Activated naive CD8-positive, alpha-beta T cell treated with anti-CD3 and anti-CD28 coated beads, Interleukin-2, amount 50 U/mL, for 24 hours (primary cell): ENCODE measurements around the gene PSENEN.

ENCODE experiments used
- ATAC-seq: fragments of 150-1000 bp; cut with Tn5 transposase; one replicate; pipeline ENCODE4 v1.10.0; 2021
- DNase-seq: peaks from one replicate; pipeline ENCODE4 v3.0.0; 2021
- H3K27ac Mint-ChIP-seq: one replicate; pipeline ENCODE4 v1.8.0; 2021; ENCODE audit warnings: mild to moderate bottlenecking, mixed read lengths
- H3K27me3 Mint-ChIP-seq: one replicate; pipeline ENCODE4 v1.8.0; 2021; ENCODE audit warnings: mixed read lengths
- H3K36me3 Mint-ChIP-seq: one replicate; pipeline ENCODE4 v1.8.0; 2021; ENCODE audit warnings: low read depth, mixed read lengths
- H3K4me1 Mint-ChIP-seq: one replicate; pipeline ENCODE4 v1.8.0; 2021; ENCODE audit warnings: mixed read lengths
- H3K4me3 Mint-ChIP-seq: one replicate; pipeline ENCODE4 v1.8.0; 2021; ENCODE audit warnings: mild to moderate bottlenecking, moderate library complexity, mixed read lengths
- H3K9me3 Mint-ChIP-seq: one replicate; pipeline ENCODE4 v1.8.0; 2021; ENCODE audit warnings: mixed read lengths

PSENEN gene, protein sequence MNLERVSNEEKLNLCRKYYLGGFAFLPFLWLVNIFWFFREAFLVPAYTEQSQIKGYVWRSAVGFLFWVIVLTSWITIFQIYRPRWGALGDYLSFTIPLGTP

DNA sequence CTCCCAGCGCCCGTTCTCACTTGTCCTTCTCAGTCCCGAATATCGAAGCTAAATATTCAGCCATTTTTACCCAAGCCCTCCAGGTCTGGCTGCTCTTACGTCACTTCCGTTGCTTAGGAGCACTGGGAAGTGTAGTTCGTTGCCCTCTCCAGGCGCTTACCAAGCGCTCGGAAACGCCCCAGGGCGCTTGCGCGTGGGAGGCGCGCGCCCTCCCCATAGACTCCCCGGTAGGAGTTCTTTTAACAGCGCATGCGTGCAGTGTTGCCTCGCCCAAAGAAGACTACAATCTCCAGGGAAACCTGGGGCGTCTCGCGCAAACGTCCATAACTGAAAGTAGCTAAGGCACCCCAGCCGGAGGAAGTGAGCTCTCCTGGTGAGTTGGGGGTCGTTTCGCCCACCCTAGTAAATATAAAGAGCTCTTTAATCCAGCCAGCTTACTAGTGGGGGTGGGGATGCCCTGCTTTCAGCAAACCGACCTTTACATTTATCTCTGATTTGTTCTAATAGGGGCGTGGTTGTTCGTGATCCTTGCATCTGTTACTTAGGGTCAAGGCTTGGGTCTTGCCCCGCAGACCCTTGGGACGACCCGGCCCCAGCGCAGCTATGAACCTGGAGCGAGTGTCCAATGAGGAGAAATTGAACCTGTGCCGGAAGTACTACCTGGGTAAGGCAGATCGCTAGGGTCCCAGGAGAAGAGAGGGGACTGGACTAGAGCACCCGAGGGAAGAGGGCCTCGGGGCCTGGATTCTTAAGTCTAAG is at the start of gene PSENEN, which contains the start of gene U2AF1L4:
PSENEN (plus strand) TSS at position 324 of the 759 bp plus-strand sequence; CDS start at position 604, 280 bp downstream.
U2AF1L4 (minus strand) TSS at position 91 of the 759 bp plus-strand sequence; CDS start at position 64, 27 bp downstream.
- DNase-seq (peak; percentile 94), ATAC-seq (peak; percentile 58)
- H3K9me3 Mint-ChIP-seq: no peaks in the 10 kb centered on the region
- H3K4me3 Mint-ChIP-seq: peak within 1 kb of the TSS; percentile 97
- H3K4me1 Mint-ChIP-seq: peaks cover 63% of the 10 kb centered on the region
- peak within 1 kb of the TSS; percentile 99 for H3K27ac Mint-ChIP-seq
- H3K27me3 Mint-ChIP-seq: no peaks in the 10 kb centered on the region
- H3K36me3 Mint-ChIP-seq: peaks cover 24% of the 10 kb centered on the region

DNA sequence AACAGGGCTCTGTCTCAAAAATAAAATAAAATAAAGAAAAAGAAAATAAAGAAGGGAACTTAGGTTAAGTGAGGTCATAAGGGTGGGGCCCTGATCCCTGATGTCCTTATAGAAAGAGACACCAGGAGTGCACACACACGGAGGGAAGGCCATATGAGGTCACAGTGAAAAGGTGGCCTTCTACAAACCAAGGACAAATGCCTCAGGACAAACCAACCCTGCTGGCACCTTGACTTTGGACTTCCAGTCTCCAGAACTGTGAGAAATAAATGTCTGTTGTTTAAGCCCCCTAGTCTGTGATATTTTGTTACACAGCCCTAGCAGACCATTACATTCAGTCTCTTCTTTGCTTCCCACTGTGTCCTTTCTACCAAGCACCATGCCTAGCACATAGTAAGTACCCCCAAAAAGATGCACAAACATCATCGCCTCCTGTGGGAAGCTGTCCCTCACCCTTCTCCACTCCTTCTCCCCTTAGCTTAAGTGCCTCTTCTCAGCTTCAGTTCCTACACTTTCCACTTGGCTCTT is 49.5 kb upstream of the PSENEN start:
- no peak for ATAC-seq
- no peak for DNase-seq
- no peaks in the 10 kb centered on the region for H3K27me3 Mint-ChIP-seq
- H3K36me3 Mint-ChIP-seq: no peaks in the 10 kb centered on the region
- peaks cover 32% of the 10 kb centered on the region for H3K4me1 Mint-ChIP-seq
- H3K27ac Mint-ChIP-seq: peak overlapping the region; percentile 67
- no peaks in the 10 kb centered on the region for H3K9me3 Mint-ChIP-seq
- H3K4me3 Mint-ChIP-seq: no peak overlapping the region

DNA sequence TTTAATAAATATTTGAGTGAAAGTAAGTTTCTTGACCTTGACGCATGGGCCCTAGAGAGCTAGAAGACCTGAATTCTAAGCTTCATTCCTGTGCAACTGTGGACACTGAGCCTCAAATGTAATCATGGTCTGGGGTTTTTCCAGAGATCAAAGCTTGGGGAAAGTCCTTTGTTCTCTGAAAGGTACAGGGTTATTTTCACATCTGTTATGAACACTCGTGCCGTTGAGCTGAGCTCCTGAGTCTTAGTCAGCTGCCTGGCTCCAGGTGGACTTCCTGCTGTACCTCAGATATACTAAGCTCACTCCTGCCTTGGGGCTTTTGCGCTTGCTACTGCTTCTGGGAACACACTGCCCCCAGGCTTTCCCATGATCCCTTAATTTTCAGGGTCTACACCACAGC is 48.6 kb upstream of the PSENEN start:
- ATAC-seq: peak; percentile 48

GRCh38 chr19:35702223-35703012 is 43.0 kb upstream of the PSENEN start:
- peaks cover 22% of the 10 kb centered on the region for H3K4me1 Mint-ChIP-seq
- H3K27ac Mint-ChIP-seq: peak overlapping the region; percentile 94
- peak overlapping the region; percentile 89 for H3K4me3 Mint-ChIP-seq
- no peaks in the 10 kb centered on the region for H3K9me3 Mint-ChIP-seq
- ATAC-seq (peak; percentile 100), DNase-seq (peak; percentile 90)
- H3K36me3 Mint-ChIP-seq: peaks cover 2% of the 10 kb centered on the region
- H3K27me3 Mint-ChIP-seq: peaks cover 2% of the 10 kb centered on the region

More for the DNA sequence above, 48.6 kb upstream of the PSENEN start:
- no peak overlapping the region for H3K4me3 Mint-ChIP-seq
- H3K27ac Mint-ChIP-seq: no peak overlapping the region
- H3K4me1 Mint-ChIP-seq: peaks cover 33% of the 10 kb centered on the region
- no peaks in the 10 kb centered on the region for H3K9me3 Mint-ChIP-seq
- DNase-seq: no peak
- no peaks in the 10 kb centered on the region for H3K36me3 Mint-ChIP-seq
- no peaks in the 10 kb centered on the region for H3K27me3 Mint-ChIP-seq

DNA sequence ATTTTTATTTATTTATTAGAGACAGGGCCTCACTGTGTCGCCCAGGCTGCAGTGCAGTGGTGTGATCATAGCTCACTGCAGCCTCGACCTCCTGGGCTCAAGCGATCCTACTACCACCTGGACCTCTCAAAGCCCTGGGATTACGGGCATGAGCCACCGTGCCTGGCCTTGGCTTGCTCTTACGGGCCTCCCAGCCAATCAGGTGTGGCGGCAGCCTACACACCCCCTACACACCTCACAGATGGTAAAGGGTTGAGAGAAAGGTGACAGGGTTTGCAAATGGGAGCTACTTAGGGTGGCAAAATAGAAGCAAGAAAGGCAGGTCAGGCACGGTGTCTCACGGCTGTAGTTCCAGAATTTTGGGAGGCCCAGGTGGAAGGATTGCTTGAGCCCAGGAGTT is 42.1 kb upstream of the PSENEN start:
- Mint-ChIP-seq H3K4me1 (peaks cover 19% of the 10 kb centered on the region), H3K9me3 (no peaks in the 10 kb centered on the region), H3K36me3 (peaks cover 2% of the 10 kb centered on the region), H3K4me3 (no peak overlapping the region), H3K27ac (no peak overlapping the region), H3K27me3 (peaks cover 2% of the 10 kb centered on the region)
- DNase-seq (no peak), ATAC-seq (no peak)

GRCh38 chr19:35704218-35704617 is 41.2 kb upstream of the PSENEN start, which contains the start of gene ZBTB32:
Gene ZBTB32, plus strand, starts transcription at chr19:35704558. Its CDS starts 10,069 bp downstream, at chr19:35714627.
- Mint-ChIP-seq H3K27ac (no peak within 1 kb of the TSS), H3K4me1 (peaks cover 25% of the 10 kb centered on the region), H3K4me3 (no peak within 1 kb of the TSS), H3K36me3 (peaks cover 2% of the 10 kb centered on the region), H3K27me3 (peaks cover 2% of the 10 kb centered on the region), H3K9me3 (no peaks in the 10 kb centered on the region)
- no peak for ATAC-seq
- peak; percentile 41 for DNase-seq

DNA sequence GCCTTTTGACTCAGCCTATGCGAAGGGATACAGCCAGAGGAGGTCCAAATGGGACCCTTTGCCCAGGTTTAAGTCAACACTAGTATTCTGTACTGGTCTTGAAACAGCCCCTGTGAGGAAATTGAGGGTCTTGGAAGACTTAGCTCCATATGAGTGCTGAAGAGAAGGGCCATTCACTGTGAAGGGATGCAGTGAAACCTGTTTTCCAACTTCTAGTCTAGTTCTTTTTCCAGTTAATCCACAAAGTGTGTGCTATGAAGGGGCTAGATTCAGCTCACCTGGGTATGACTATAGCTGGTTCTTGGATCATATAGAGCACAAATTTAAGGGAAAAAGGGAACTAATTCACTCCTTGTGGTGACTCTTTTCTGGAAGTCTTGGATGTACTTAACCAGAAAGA is 37.1 kb upstream of the PSENEN start:
- peaks cover 44% of the 10 kb centered on the region for H3K4me1 Mint-ChIP-seq
- H3K36me3 Mint-ChIP-seq: peaks cover 4% of the 10 kb centered on the region
- DNase-seq: no peak
- H3K27me3 Mint-ChIP-seq: no peaks in the 10 kb centered on the region
- peaks cover 4% of the 10 kb centered on the region for H3K9me3 Mint-ChIP-seq
- no peak overlapping the region for H3K4me3 Mint-ChIP-seq
- H3K27ac Mint-ChIP-seq: peak overlapping the region; percentile 27
- no peak for ATAC-seq

DNA sequence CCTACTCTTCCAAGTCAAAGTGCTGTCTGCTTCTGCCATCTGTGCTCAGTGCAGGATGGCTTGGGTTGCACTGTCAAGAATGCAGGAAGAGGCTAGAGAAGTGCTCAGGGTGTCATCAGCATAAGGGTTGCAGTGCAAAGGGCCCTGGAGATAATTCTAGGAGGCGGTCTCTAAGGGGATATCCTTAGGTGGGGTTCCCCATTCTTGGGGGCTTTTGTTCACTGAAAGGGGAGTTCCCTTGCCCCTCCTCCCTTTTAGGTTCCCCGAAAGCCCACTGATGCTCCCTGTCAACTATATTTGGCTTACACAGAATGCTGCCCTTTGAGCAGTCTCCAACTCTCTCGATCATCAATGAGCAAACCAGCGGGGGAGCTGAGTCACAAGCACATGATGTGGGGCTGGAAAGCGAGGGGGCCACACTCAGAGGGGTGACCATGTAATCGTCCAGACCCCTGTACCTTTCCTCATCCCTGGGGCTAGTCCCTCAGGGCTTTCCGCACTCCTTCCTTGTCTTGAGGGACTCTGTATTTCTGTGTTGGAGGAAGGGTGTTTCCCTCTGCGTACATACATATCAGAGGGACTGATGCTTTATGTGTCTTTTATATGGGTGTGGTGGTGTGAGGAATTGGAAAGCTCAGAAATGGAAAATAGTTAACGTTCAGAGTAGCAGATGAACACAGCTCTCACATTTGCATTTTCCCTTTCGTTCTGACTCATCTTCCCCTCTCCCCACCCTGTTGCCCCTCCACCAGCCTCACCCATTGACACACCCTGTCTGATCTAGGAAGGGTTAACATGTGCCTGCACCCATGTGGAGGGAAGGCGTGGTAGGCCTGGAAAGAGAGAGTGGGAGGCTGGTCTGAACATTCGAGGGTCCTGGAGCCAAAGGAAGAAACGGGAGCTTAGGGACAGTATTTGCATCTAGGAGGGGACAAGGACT is 34.4 kb upstream of the PSENEN start:
- H3K9me3 Mint-ChIP-seq: peaks cover 4% of the 10 kb centered on the region
- H3K4me1 Mint-ChIP-seq: peaks cover 45% of the 10 kb centered on the region
- peak; percentile 62 for ATAC-seq
- no peaks in the 10 kb centered on the region for H3K27me3 Mint-ChIP-seq
- H3K27ac Mint-ChIP-seq: peak overlapping the region; percentile 100
- H3K36me3 Mint-ChIP-seq: peaks cover 31% of the 10 kb centered on the region
- peak overlapping the region; percentile 54 for H3K4me3 Mint-ChIP-seq
- DNase-seq: peak; percentile 79

DNA sequence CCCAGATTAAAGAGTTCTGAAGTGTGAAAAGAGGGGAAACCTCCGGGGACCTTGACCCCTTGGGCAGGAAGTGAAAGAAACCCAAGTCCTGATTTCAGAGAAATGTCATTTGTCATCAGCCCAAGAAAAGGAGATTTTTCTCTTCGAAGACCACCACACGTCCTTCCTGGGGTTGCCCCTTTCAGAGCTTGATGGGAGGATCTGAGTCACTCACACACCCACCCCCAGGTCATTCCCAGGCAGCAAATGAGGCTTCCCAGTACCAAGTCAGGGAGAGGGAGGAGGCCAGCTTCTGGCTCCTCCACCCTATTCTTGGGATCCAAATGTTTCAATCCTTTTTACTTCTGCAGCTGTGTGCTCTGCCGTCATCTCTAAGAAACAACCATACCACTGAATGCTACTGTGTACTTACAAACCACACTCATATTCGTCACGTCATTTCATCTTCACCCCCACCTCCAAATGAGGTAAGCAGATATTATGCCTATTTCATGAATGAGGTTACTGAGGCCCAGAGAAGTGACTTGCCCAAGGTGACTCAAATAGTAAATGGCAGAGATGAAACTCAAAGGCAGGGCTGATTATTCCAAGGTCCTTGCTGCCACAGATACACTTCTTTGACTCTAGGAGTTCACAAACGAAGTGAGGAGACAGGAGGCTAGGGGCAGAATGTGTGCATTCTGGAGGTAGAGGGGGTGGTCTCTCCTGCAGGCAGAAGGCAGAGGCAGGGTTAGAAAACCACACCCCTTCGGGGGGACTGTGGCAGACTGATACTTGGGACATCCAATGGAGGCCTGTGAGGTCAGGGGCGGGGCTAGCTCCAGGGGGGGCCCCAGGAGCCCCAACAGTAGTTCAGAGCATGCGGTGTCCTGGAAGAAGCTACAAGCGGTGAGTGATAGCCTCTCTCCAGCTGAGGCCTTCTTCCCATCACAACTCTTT is 32.6 kb upstream of the PSENEN start:
- H3K27me3 Mint-ChIP-seq: no peaks in the 10 kb centered on the region
- H3K27ac Mint-ChIP-seq: peak overlapping the region; percentile 100
- H3K9me3 Mint-ChIP-seq: peaks cover 4% of the 10 kb centered on the region
- peak; percentile 22 for ATAC-seq
- H3K4me3 Mint-ChIP-seq: peak overlapping the region; percentile 98
- H3K36me3 Mint-ChIP-seq: peaks cover 42% of the 10 kb centered on the region
- peak; percentile 86 for DNase-seq
- H3K4me1 Mint-ChIP-seq: peaks cover 51% of the 10 kb centered on the region

GRCh38 chr19:35713506-35713850 is 32.0 kb upstream of the PSENEN start:
- Mint-ChIP-seq H3K27me3 (no peaks in the 10 kb centered on the region), H3K4me3 (peak overlapping the region; percentile 98), H3K27ac (peak overlapping the region; percentile 100), H3K9me3 (peaks cover 4% of the 10 kb centered on the region), H3K36me3 (peaks cover 43% of the 10 kb centered on the region), H3K4me1 (peaks cover 49% of the 10 kb centered on the region)
- no peak for DNase-seq
- ATAC-seq: no peak

DNA sequence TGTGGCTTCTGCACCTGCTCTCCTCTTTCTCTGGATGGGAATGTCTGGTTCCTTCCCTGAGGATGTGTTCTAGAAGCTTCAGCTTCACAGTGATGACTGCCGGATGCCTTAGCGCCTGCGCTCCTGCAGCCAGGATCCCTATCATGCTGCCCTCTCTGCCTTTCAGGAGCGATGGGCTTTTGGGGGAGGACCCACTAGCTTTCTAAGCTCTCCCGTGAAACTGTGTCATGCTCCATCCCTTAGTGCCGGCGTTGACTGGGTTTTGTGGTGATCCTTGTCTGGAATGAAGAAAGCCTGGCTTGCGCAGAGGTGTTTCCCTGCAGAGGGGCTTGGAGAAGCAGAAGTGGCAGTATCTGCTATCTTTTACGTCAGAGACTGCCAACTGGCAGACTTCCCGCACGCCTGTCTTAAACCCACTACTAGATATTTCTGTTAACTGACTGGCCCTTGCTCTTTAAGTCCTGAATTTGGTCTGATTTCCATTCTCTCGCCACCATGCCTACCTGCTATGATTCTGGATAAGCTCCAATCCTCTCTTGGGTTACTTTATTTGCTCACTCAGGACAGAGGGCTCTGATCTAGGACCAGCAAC is 31.5 kb upstream of the PSENEN start:
- no peak for DNase-seq
- peaks cover 50% of the 10 kb centered on the region for H3K4me1 Mint-ChIP-seq

GRCh38 chr19:35714601-35715354 is 30.7 kb upstream of the PSENEN start:
- Mint-ChIP-seq H3K4me3 (peak overlapping the region; percentile 98), H3K4me1 (peaks cover 50% of the 10 kb centered on the region), H3K27me3 (no peaks in the 10 kb centered on the region), H3K9me3 (peaks cover 4% of the 10 kb centered on the region), H3K36me3 (peaks cover 52% of the 10 kb centered on the region), H3K27ac (peak overlapping the region; percentile 100)
- ATAC-seq (no peak), DNase-seq (peak; percentile 47)

More for the DNA sequence above, 31.5 kb upstream of the PSENEN start:
- no peaks in the 10 kb centered on the region for H3K27me3 Mint-ChIP-seq
- H3K9me3 Mint-ChIP-seq: peaks cover 4% of the 10 kb centered on the region
- H3K36me3 Mint-ChIP-seq: peaks cover 47% of the 10 kb centered on the region
- H3K27ac Mint-ChIP-seq: peak overlapping the region; percentile 100
- peak overlapping the region; percentile 98 for H3K4me3 Mint-ChIP-seq
- ATAC-seq: no peak
